GM19351 (cell line): ENCODE data around the gene MICAL1.
"Not testable (repeated sequence)": the region's sequence is repeated elsewhere in the genome, so short reads cannot be mapped to it uniquely, and the experiment has no call there.

Experiments used
- ATAC-seq: cut with Tn5 transposase; IDR thresholded peaks from one replicate; pipeline ENCODE4 v1.9.1; 2021; ENCODE audit warnings: mild to moderate bottlenecking, moderate library complexity; ENCODE audit not compliant: unreplicated experiment

MICAL1 gene

GRCh38 chr6:109478222-109478805 is 22.7 kb upstream of the MICAL1 start:
- ATAC-seq: no peak

- ATAC-seq: no peak
Observed at GRCh38 chr6:109477725-109478124, 22.2 kb upstream of the MICAL1 start.

GRCh38 chr6:109477184-109477583 is 21.6 kb upstream of the MICAL1 start:
- no peak for ATAC-seq

GRCh38 chr6:109475625-109476024 is 20.1 kb upstream of the MICAL1 start:
- no peak for ATAC-seq

- ATAC-seq: no peak
Observed at GRCh38 chr6:109474995-109475394, 19.4 kb upstream of the MICAL1 start.

GRCh38 chr6:109473120-109473519 is 17.5 kb upstream of the MICAL1 start:
- no peak for ATAC-seq

GRCh38 chr6:109472132-109472995 is 16.8 kb upstream of the MICAL1 start:
- peak; percentile 70 for ATAC-seq

- ATAC-seq: no peak
Observed at GRCh38 chr6:109471105-109471810, 15.7 kb upstream of the MICAL1 start.

GRCh38 chr6:109469591-109470189 is 14.1 kb upstream of the MICAL1 start:
- no peak for ATAC-seq

- ATAC-seq: no peak
Observed at GRCh38 chr6:109467696-109468095, 12.1 kb upstream of the MICAL1 start.

GRCh38 chr6:109466212-109466923 is 10.8 kb upstream of the MICAL1 start:
- ATAC-seq: no peak

GRCh38 chr6:109465772-109466171 is 10.2 kb upstream of the MICAL1 start:
- ATAC-seq: no peak

- ATAC-seq: no peak
Observed at GRCh38 chr6:109461733-109462526, 6.4 kb upstream of the MICAL1 start.

- not testable (repeated sequence) for ATAC-seq
Observed at GRCh38 chr6:109461205-109461604, 5.6 kb upstream of the MICAL1 start.

GRCh38 chr6:109460161-109460829 is 4.7 kb upstream of the MICAL1 start:
- ATAC-seq: no peak

GRCh38 chr6:109458774-109459531 is 3.4 kb upstream of the MICAL1 start:
- ATAC-seq: no peak

GRCh38 chr6:109457562-109457996 is 2.0 kb upstream of the MICAL1 start:
- ATAC-seq: no peak

- no peak for ATAC-seq
Observed at GRCh38 chr6:109456710-109457561, 1.4 kb upstream of the MICAL1 start.
